DOHH2 (cell line): Measurements from ENCODE around the gene ANO4.

Source experiments
- EZH2phosphoT487 ChIP-seq: fragments of 200-600 bp; sonication (generic); IDR thresholded peaks from 2 replicates; pipeline ENCODE4 v1.6.1; 2017; ENCODE audit warnings: borderline replicate concordance, mild to moderate bottlenecking, antibody characterized with exemption, low read length, moderate library complexity, mixed read lengths
- TF ChIP-seq, protein P1 (sequence below): fragments of 200-600 bp; sonication (generic); IDR thresholded peaks from one replicate; pipeline ENCODE4 v1.5.1; 2014; ENCODE audit warnings: antibody characterized with exemption, mild to moderate bottlenecking, low read depth, low read length; ENCODE audit not compliant: poor library complexity, severe bottlenecking

DNA sequence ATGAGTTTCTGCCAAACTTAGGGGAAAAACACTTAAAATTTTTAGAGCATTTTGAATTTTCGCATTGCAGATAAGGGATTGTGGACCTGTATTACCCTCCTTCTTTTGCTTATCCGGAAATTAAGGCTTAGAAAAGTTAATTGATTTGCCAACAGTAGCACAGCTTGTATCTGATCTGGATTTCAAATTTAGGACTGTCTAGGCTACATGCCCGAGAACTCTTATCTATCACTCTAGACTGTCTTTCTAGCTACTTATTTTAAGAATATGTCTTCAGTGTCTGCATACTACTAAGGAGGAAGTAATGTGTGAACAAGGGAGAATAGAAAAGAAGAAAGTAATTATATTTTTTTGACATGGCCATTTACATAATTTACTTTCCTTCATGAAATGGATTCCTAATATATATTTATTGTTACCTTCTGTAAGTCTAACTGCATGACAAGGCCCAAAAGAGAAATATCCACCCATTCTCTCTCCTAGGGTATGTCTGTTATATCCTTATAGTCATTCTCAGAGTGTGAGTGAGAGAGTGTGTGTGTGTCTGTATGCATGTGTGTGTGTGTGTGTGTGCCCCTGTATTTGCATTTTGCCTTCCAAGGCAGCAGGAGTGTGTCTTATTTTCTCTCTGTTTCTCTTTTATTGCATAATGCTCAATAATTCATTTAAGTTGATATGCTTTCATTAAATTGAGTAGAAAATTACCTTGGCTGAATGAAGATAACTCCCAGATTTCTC, 283.4 kb downstream of the ANO4 start:
- TF ChIP-seq, protein P1, sequence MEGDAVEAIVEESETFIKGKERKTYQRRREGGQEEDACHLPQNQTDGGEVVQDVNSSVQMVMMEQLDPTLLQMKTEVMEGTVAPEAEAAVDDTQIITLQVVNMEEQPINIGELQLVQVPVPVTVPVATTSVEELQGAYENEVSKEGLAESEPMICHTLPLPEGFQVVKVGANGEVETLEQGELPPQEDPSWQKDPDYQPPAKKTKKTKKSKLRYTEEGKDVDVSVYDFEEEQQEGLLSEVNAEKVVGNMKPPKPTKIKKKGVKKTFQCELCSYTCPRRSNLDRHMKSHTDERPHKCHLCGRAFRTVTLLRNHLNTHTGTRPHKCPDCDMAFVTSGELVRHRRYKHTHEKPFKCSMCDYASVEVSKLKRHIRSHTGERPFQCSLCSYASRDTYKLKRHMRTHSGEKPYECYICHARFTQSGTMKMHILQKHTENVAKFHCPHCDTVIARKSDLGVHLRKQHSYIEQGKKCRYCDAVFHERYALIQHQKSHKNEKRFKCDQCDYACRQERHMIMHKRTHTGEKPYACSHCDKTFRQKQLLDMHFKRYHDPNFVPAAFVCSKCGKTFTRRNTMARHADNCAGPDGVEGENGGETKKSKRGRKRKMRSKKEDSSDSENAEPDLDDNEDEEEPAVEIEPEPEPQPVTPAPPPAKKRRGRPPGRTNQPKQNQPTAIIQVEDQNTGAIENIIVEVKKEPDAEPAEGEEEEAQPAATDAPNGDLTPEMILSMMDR, result no peak
- TF ChIP-seq EZH2phosphoT487, result no peak
